ENCODE results near the gene TNIP2. TPM values are rescaled to one million over a fixed set of nuclear protein-coding genes. Genes with fewer than 3 reads are reported as not detected.

TNIP2 gene
- total RNA-seq, 4 donors from 2014 or later, result 21.8 to 36.0 (median 30.8) TPM

DNA sequence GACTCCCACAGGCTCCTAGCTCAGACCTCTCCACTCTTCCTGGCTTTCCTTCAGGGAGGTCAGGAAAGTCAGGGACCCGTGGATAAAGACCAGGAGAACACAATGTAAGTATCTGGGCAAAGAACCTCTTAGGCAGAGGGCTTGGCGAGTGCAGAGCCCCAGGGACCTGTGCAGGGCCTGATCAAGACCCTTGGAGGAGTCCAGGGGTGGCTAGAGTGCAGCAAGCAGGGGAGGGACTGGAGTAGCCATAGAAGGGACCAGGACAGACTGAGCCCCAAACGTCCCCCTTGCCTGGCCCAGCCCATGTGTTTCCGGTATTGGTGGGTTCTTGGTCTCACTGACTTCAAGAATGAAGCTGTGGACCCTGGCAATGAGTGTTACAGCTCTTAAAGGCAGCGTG, 5.9 kb upstream of the TNIP2 start:
- DNase-seq (ENCODE audit: low spot score in 2 of 2), result no peak
- Histone ChIP-seq H3K4me1 (peaks cover 11% of the 10 kb centered on the region), H3K4me3 (no peak overlapping the region), H3K36me3 (no peaks in the 10 kb centered on the region), H3K27me3 (no peaks in the 10 kb centered on the region), H3K27ac (no peak overlapping the region), H3K9me3 (no peaks in the 10 kb centered on the region)
- WGBS, result 82% methylated on average over 5 of the region's 5 CpGs
- TF ChIP-seq, protein P1, sequence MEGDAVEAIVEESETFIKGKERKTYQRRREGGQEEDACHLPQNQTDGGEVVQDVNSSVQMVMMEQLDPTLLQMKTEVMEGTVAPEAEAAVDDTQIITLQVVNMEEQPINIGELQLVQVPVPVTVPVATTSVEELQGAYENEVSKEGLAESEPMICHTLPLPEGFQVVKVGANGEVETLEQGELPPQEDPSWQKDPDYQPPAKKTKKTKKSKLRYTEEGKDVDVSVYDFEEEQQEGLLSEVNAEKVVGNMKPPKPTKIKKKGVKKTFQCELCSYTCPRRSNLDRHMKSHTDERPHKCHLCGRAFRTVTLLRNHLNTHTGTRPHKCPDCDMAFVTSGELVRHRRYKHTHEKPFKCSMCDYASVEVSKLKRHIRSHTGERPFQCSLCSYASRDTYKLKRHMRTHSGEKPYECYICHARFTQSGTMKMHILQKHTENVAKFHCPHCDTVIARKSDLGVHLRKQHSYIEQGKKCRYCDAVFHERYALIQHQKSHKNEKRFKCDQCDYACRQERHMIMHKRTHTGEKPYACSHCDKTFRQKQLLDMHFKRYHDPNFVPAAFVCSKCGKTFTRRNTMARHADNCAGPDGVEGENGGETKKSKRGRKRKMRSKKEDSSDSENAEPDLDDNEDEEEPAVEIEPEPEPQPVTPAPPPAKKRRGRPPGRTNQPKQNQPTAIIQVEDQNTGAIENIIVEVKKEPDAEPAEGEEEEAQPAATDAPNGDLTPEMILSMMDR (IDR thresholded peaks at IDR 0.05), result no peak
- TF ChIP-seq EP300 (IDR thresholded peaks at IDR 0.05) (no peak), POLR2AphosphoS5 (IDR thresholded peaks at IDR 0.05) (no peak), POLR2A (IDR thresholded peaks at IDR 0.05) (no peak)

GRCh38 chr4:2761035-2761923, 5.1 kb upstream of the TNIP2 start:
- Histone ChIP-seq H3K4me3 (no peak overlapping the region), H3K9me3 (no peaks in the 10 kb centered on the region), H3K27ac (no peak overlapping the region), H3K4me1 (peaks cover 18% of the 10 kb centered on the region), H3K27me3 (no peaks in the 10 kb centered on the region), H3K36me3 (no peaks in the 10 kb centered on the region)
- peak in 1 of 2 donors; percentile 52 for DNase-seq (ENCODE audit: low spot score in 2 of 2)
- 82% methylated on average over 10 of the region's 14 CpGs for WGBS
- TF ChIP-seq POLR2A (IDR thresholded peaks at IDR 0.05) (no peak), EP300 (IDR thresholded peaks at IDR 0.05) (no peak), POLR2AphosphoS5 (IDR thresholded peaks at IDR 0.05) (no peak)
- TF ChIP-seq, protein P1 (IDR thresholded peaks at IDR 0.05), result no peak

DNA sequence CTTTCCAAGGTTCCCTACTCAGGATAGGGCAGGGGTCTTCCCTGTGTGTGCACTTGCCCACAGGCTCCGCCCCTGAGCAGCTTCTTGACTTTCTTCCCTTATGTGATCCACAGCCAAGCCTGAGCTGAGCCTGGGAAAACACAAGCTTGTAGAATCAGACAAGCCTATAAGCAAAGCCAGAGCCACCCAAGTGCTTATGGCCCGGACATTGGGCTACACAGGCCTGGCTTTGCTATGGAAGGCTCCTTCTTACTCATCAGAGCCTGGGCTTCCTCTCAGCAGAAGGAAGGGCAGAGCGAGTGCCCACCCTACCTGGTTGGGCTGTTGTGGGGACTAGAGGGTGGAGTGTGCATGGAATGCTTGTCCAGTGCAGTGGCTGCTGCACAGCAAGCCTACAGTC, 1.3 kb upstream of the TNIP2 start:
- Histone ChIP-seq H3K9me3 (no peaks in the 10 kb centered on the region), H3K27me3 (no peaks in the 10 kb centered on the region), H3K4me1 (peaks cover 36% of the 10 kb centered on the region), H3K36me3 (peaks cover under 1% of the 10 kb centered on the region), H3K27ac (no peak overlapping the region), H3K4me3 (no peak overlapping the region)
- TF ChIP-seq POLR2AphosphoS5 (IDR thresholded peaks at IDR 0.05) (no peak), EP300 (IDR thresholded peaks at IDR 0.05) (no peak), POLR2A (IDR thresholded peaks at IDR 0.05) (no peak)
- TF ChIP-seq, protein P1 (IDR thresholded peaks at IDR 0.05), result no peak
- 89% methylated on average over 1 of the region's 3 CpGs for WGBS
- no peak for DNase-seq (ENCODE audit: low spot score in 2 of 2)

DNA sequence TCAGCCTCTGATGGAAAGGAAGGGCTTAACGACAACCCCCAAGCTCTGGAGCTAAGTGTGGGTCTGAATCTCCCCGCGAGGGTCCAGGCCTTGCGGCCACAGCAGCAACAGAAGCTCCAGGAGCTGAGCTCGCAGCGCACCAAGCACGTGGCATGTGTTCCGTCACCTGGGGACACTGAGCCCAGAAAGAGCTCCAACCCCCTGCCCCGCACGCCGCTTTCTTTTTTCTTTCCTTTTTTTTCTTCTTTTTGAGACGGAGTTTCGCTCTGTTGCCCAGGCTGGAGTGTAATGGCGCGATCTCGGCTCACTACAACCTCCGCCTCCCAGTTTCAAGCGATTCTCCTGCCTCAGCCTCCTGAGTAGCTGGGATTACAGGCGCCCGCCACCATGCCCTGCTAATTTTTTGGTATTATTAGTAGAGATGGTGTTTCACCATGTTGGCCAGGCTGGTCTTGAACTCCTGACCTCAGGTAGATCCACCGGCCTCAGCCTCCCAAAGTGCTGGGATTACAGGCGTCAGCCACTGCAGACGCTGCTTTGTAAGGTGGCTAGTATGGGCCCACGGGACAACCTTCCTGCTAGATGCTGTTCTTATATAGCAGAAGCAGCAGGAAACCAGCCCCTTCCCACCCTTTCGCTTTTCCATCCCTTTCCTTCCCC, 685 bp upstream of the TNIP2 start:
- Histone ChIP-seq H3K4me3 (peak overlapping the region; percentile 70), H3K4me1 (peaks cover 36% of the 10 kb centered on the region), H3K9me3 (no peaks in the 10 kb centered on the region), H3K27me3 (no peaks in the 10 kb centered on the region), H3K27ac (no peak overlapping the region), H3K36me3 (peaks cover 5% of the 10 kb centered on the region)
- WGBS, result 78% methylated on average over 21 of the region's 25 CpGs
- TF ChIP-seq, protein P1 (IDR thresholded peaks at IDR 0.05), result no peak
- TF ChIP-seq POLR2AphosphoS5 (IDR thresholded peaks at IDR 0.05), result no peak
- no peak for DNase-seq (ENCODE audit: low spot score in 2 of 2)

Measured in suprapubic skin (tissue), 4 donors.